IPS-20b (cell line): ENCODE data around the gene GNAZ.

Experiments
- H3K27ac ChIP-seq: one replicate; pipeline ENCODE4 v1.5.1; 2013; ENCODE audit warnings: low read length
- H3K27me3 ChIP-seq: 2 replicates; pipeline ENCODE4 v1.6.1; 2013; ENCODE audit warnings: mild to moderate bottlenecking, low read length, inconsistent platforms; ENCODE audit not compliant: insufficient read depth
- H3K36me3 ChIP-seq: 2 replicates; pipeline ENCODE4 v1.6.1; 2013; ENCODE audit warnings: low read depth, mild to moderate bottlenecking, inconsistent platforms, low read length, moderate library complexity; ENCODE audit not compliant: insufficient read depth
- H3K4me1 ChIP-seq: 2 replicates; pipeline ENCODE4 v1.6.1; 2013; ENCODE audit warnings: mild to moderate bottlenecking, control low read depth, inconsistent platforms, low read length, moderate library complexity; ENCODE audit not compliant: insufficient read depth
- H3K4me3 ChIP-seq: 2 replicates; pipeline ENCODE4 v1.5.1; 2013; ENCODE audit warnings: mild to moderate bottlenecking, low read length, inconsistent platforms
- H3K9ac ChIP-seq: 2 replicates; pipeline ENCODE4 v1.6.1; 2013; ENCODE audit warnings: low read depth, mild to moderate bottlenecking, inconsistent platforms, low read length, moderate library complexity
- H3K9me3 ChIP-seq: 2 replicates; pipeline ENCODE4 v1.6.1; 2013; ENCODE audit warnings: mild to moderate bottlenecking, low read depth, low read length, inconsistent platforms; ENCODE audit not compliant: insufficient read depth

The GNAZ gene

DNA sequence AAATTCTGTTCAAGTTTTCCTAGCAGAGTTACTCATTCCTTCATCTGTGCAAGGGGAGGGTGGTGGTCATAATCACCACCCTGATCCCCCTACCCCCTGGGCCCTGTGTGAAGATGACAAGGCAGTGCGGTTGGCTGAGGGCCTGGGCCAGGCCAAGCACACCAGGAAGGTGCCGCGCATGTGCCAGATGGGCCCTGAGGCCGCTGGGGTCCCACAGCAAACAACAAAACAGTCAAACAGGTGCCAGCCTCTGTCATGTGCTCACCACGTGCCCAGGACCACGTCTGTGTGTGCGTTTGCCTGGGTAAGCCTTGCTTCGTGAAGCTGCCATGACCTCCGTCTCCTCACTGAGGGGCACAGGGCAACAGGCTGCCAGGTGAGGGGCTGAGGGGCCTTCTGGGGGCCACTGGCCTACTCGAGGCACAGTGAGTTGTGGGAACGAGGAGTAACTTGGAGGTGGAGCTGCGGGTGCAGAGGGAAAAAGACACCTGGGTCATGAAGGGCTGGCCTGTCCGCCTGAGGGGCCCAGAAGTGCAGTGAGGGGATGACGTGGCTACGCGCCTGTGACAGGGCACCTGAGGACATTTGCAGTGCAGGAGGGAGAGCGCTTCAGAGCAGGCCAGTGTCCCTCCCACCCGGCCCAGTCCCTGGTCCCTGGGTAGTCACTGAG lies 45.6 kb downstream of the GNAZ start:
- H3K4me1 ChIP-seq: no peaks in the 10 kb centered on the region

GRCh38 chr22:23116506-23117263 lies 46.4 kb downstream of the GNAZ start:
- Histone ChIP-seq H3K9ac (no peak overlapping the region), H3K4me3 (no peak overlapping the region), H3K9me3 (no peaks in the 10 kb centered on the region), H3K27ac (no peak overlapping the region), H3K4me1 (no peaks in the 10 kb centered on the region), H3K27me3 (peaks cover 13% of the 10 kb centered on the region; the same call in 1 of the 2 replicates), H3K36me3 (no peaks in the 10 kb centered on the region)

More for the DNA sequence above, 45.6 kb downstream of the GNAZ start:
- H3K9me3 ChIP-seq: no peaks in the 10 kb centered on the region
- H3K4me3 ChIP-seq: no peak overlapping the region
- no peaks in the 10 kb centered on the region for H3K36me3 ChIP-seq
- H3K27me3 ChIP-seq: peaks cover 7% of the 10 kb centered on the region; the same call in 1 of the 2 replicates
- H3K27ac ChIP-seq: no peak overlapping the region
- H3K9ac ChIP-seq: no peak overlapping the region

DNA sequence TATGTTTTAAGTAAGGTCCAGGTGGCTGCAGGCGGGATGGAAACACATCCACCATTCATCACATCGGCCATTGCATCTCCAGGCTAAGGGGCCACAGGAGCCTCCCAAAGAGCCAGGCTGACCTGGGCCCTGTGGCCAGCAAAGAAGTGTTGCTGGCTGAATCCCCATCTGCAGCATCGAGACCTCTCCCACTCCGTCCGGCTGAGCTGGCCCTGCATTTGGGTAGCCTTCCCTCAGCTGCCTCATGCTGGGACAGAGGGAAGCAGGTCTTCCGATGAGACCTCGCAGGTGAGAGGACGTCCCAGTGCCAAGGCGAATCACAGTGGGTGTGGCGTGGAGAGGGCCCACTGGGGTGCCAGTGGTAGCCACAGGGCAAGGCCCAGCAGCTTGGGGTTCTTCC lies 47.0 kb downstream of the GNAZ start:
- no peaks in the 10 kb centered on the region for H3K9me3 ChIP-seq
- H3K4me1 ChIP-seq: no peaks in the 10 kb centered on the region
- H3K36me3 ChIP-seq: no peaks in the 10 kb centered on the region
- no peak overlapping the region for H3K27ac ChIP-seq
- H3K27me3 ChIP-seq: peaks cover 16% of the 10 kb centered on the region; the same call in 1 of the 2 replicates
- no peak overlapping the region for H3K9ac ChIP-seq
- no peak overlapping the region for H3K4me3 ChIP-seq

DNA sequence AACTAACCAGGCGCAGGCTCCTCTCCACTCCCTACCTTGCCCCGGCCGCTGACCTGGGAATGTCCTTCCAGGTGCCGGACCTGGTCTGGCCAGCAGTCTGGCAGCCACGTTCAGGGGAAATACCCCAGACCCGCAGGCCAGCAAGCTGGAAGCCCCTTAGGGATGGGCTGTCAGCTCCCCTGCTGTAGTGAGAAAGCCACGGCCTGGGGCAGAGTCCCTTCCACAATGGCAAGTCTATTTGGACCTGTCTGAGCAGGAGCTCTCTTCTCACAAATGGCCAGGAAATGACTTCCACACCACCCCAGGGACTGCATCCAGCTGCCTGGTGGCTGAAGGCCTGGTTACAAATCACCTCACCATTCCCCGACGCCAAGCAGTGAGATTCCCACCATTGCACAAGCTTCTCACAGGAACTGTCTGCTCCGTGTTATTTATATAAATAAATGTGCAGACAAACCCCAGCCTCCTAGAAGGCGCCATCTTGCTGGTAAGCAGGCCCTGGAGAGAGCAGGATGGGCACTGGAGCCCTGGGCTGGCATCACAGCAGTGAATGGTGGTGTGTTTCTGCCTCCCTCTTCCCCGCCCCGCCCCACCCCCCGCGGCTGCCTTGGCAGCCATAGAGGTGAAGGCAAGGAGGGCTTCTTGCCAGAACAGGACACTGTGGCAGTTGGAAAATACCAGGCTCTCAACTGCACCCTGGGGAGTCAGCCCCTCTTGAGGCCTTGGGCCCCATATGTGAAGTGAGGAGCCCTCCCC lies 47.8 kb downstream of the GNAZ start:
- H3K4me1 ChIP-seq: no peaks in the 10 kb centered on the region
- peaks cover 22% of the 10 kb centered on the region; the same call in 1 of the 2 replicates for H3K27me3 ChIP-seq
- no peak overlapping the region for H3K27ac ChIP-seq
- H3K9me3 ChIP-seq: no peaks in the 10 kb centered on the region
- H3K9ac ChIP-seq: no peak overlapping the region
- H3K36me3 ChIP-seq: no peaks in the 10 kb centered on the region
- no peak overlapping the region for H3K4me3 ChIP-seq

GRCh38 chr22:23118647-23119493 lies 48.6 kb downstream of the GNAZ start:
- H3K27ac ChIP-seq: no peak overlapping the region
- no peak overlapping the region for H3K4me3 ChIP-seq
- H3K9ac ChIP-seq: no peak overlapping the region

GRCh38 chr22:23119494-23120414 lies 49.4 kb downstream of the GNAZ start:
- H3K27ac ChIP-seq: no peak overlapping the region
- H3K36me3 ChIP-seq: no peaks in the 10 kb centered on the region
- H3K4me1 ChIP-seq: no peaks in the 10 kb centered on the region
- H3K9me3 ChIP-seq: no peaks in the 10 kb centered on the region
- no peak overlapping the region for H3K4me3 ChIP-seq
- peaks cover 25% of the 10 kb centered on the region; the same call in 1 of the 2 replicates for H3K27me3 ChIP-seq
- H3K9ac ChIP-seq: no peak overlapping the region

More at GRCh38 chr22:23118647-23119493, 48.6 kb downstream of the GNAZ start:
- Histone ChIP-seq H3K36me3 (no peaks in the 10 kb centered on the region), H3K27me3 (peaks cover 25% of the 10 kb centered on the region; the same call in 1 of the 2 replicates), H3K9me3 (no peaks in the 10 kb centered on the region), H3K4me1 (no peaks in the 10 kb centered on the region)

- Histone ChIP-seq H3K27ac (no peak overlapping the region), H3K36me3 (no peaks in the 10 kb centered on the region), H3K27me3 (peaks cover 25% of the 10 kb centered on the region; the same call in 1 of the 2 replicates), H3K9me3 (no peaks in the 10 kb centered on the region), H3K4me3 (no peak overlapping the region), H3K9ac (no peak overlapping the region), H3K4me1 (no peaks in the 10 kb centered on the region)
These were observed 50.1 kb downstream of the GNAZ start for GRCh38 chr22:23120415-23120899.

GRCh38 chr22:23121000-23121421 lies 50.7 kb downstream of the GNAZ start:
- H3K9ac ChIP-seq: no peak overlapping the region
- H3K4me1 ChIP-seq: no peaks in the 10 kb centered on the region
- H3K4me3 ChIP-seq: no peak overlapping the region

DNA sequence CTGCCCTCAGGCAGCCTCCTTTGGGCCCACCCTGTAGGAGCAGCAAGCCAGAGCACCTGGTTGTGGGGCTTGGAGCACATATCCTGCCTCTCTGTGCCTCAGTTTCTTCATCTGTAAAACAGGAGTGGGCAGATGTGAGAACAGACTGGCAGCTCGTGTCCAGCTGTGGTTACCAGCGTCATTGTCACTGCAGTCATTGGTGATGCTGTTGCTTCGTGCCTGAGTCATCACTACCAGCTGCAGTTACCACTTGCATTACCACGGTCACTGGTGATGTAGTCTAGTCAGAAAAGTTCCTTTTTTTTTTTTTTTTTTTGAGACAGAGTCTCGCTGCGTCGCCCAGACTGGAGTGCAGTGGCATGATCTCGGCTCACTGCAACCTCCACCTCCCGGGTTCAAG lies 51.1 kb downstream of the GNAZ start:
- Histone ChIP-seq H3K4me1 (no peaks in the 10 kb centered on the region), H3K4me3 (no peak overlapping the region), H3K9me3 (no peaks in the 10 kb centered on the region), H3K27ac (no peak overlapping the region), H3K36me3 (no peaks in the 10 kb centered on the region), H3K9ac (no peak overlapping the region), H3K27me3 (peaks cover 25% of the 10 kb centered on the region; the same call in 1 of the 2 replicates)

More at GRCh38 chr22:23121000-23121421, 50.7 kb downstream of the GNAZ start:
- Histone ChIP-seq H3K27me3 (peaks cover 25% of the 10 kb centered on the region; the same call in 1 of the 2 replicates), H3K9me3 (no peaks in the 10 kb centered on the region), H3K27ac (no peak overlapping the region), H3K36me3 (no peaks in the 10 kb centered on the region)
